ENCODE results near the gene CEBPB. TPM values are rescaled to one million over a fixed set of nuclear protein-coding genes. Genes with fewer than 3 reads are reported as not detected.
"Not testable (repeated sequence)": the region's sequence is repeated elsewhere in the genome, so short reads cannot be mapped to it uniquely, and the experiment has no call there.

The CEBPB gene
- total RNA-seq, 1 donor from 2014 or later: 33.8 TPM

DNA sequence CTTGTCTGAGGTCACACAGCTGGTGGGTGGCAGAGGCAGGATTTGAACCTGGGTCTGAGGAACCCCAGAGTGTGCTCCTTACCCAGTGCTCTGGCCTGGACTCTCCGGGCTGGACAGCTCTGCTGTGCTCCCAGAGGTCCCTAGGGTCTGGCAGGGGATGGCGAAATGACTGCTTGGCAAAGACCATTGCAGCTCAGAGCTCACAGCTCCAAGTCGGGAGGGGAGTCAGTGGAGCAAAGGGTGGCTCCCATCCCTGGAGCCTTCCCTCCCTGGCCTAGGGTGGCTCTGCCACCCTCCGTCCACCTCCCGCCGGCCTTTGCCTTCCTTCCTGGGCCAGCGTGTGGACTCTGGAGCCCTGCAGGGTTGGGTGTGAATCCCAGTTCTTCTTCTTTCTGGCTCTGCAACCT, 17.5 kb downstream of the CEBPB start:
- DNase-seq (ENCODE audit: low read depth): no peak
- Histone ChIP-seq H4K20me1 (ENCODE audit: insufficient read depth, low read length) (no peaks in the 10 kb centered on the region), H3K36me3 (ENCODE audit: insufficient read depth, low read length) (no peaks in the 10 kb centered on the region), H3K4me2 (ENCODE audit: low read length) (no peak overlapping the region), H3K4me3 (ENCODE audit: insufficient read depth, low read depth, low read length) (no peak overlapping the region), H2AFZ (ENCODE audit: low read depth, low read length) (no peak overlapping the region), H3K27ac (ENCODE audit: low read depth, low read length) (no peak overlapping the region), H3K9ac (ENCODE audit: low read length) (no peak overlapping the region), H3K9me3 (ENCODE audit: insufficient read depth, low read depth, low read length) (peaks cover 7% of the 10 kb centered on the region), H3K27me3 (ENCODE audit: insufficient read depth, low read length) (peaks cover 3% of the 10 kb centered on the region), H3K4me1 (ENCODE audit: insufficient read depth, low read length) (no peaks in the 10 kb centered on the region), H3K79me2 (ENCODE audit: insufficient read depth, low read length) (no peaks in the 10 kb centered on the region)
- H3K4me3 Mint-ChIP-seq (ENCODE audit: unreplicated experiment): no peak overlapping the region
- FAIRE-seq: no peak
- no peak for TF ChIP-seq EZH2 (IDR thresholded peaks at IDR 0.05; ENCODE audit: insufficient read depth, low read length)
- TF ChIP-seq, protein P1, sequence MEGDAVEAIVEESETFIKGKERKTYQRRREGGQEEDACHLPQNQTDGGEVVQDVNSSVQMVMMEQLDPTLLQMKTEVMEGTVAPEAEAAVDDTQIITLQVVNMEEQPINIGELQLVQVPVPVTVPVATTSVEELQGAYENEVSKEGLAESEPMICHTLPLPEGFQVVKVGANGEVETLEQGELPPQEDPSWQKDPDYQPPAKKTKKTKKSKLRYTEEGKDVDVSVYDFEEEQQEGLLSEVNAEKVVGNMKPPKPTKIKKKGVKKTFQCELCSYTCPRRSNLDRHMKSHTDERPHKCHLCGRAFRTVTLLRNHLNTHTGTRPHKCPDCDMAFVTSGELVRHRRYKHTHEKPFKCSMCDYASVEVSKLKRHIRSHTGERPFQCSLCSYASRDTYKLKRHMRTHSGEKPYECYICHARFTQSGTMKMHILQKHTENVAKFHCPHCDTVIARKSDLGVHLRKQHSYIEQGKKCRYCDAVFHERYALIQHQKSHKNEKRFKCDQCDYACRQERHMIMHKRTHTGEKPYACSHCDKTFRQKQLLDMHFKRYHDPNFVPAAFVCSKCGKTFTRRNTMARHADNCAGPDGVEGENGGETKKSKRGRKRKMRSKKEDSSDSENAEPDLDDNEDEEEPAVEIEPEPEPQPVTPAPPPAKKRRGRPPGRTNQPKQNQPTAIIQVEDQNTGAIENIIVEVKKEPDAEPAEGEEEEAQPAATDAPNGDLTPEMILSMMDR (IDR thresholded peaks at IDR 0.05; ENCODE audit: insufficient read depth, low read depth, low read length): no peak
- peaks cover 24% of the 10 kb centered on the region for H3K27me3 Mint-ChIP-seq (ENCODE audit: low read depth, unreplicated experiment)
- peaks cover 7% of the 10 kb centered on the region for H3K36me3 Mint-ChIP-seq (ENCODE audit: low read depth, unreplicated experiment)
- no peak overlapping the region for H3K27ac Mint-ChIP-seq (ENCODE audit: unreplicated experiment)
- no peaks in the 10 kb centered on the region for H3K4me1 Mint-ChIP-seq (ENCODE audit: low read depth, unreplicated experiment)
- H3K9me3 Mint-ChIP-seq (ENCODE audit: unreplicated experiment): peaks cover 13% of the 10 kb centered on the region

DNA sequence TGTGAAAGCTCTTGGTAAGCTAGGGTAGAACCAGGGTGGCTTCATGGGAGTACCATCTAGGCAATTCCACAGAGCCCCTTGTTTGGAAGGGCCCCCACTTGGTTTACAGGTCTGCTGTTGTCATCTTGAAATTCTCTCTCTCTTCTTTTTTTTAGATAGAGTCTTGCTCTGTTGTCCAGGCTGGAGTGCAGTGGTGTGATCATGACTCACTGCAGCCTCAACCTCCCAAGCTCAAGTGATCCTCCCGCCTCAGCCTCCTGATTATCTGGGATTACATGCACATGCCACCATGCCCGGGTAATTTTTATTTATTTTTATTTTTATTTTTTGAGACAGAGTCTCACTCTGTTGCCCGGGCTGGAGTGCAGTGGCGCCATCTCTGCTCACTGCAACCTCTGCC, 18.2 kb downstream of the CEBPB start:
- H3K9me3 Mint-ChIP-seq (ENCODE audit: unreplicated experiment); H4K20me1 ChIP-seq (ENCODE audit: insufficient read depth, low read length); H3K4me3 ChIP-seq (ENCODE audit: insufficient read depth, low read depth, low read length); H3K27me3 ChIP-seq (ENCODE audit: insufficient read depth, low read length); H3K36me3 Mint-ChIP-seq (ENCODE audit: low read depth, unreplicated experiment); H3K4me1 ChIP-seq (ENCODE audit: insufficient read depth, low read length); H3K4me3 Mint-ChIP-seq (ENCODE audit: unreplicated experiment); H3K27ac ChIP-seq (ENCODE audit: low read depth, low read length); H3K4me2 ChIP-seq (ENCODE audit: low read length); H3K9ac ChIP-seq (ENCODE audit: low read length); H3K9me3 ChIP-seq (ENCODE audit: insufficient read depth, low read depth, low read length); FAIRE-seq; H3K79me2 ChIP-seq (ENCODE audit: insufficient read depth, low read length); H3K27ac Mint-ChIP-seq (ENCODE audit: unreplicated experiment); DNase-seq (ENCODE audit: low read depth); H2AFZ ChIP-seq (ENCODE audit: low read depth, low read length); H3K36me3 ChIP-seq (ENCODE audit: insufficient read depth, low read length); H3K4me1 Mint-ChIP-seq (ENCODE audit: low read depth, unreplicated experiment): not testable (repeated sequence)
- peaks cover 28% of the 10 kb centered on the region for H3K27me3 Mint-ChIP-seq (ENCODE audit: low read depth, unreplicated experiment)

DNA sequence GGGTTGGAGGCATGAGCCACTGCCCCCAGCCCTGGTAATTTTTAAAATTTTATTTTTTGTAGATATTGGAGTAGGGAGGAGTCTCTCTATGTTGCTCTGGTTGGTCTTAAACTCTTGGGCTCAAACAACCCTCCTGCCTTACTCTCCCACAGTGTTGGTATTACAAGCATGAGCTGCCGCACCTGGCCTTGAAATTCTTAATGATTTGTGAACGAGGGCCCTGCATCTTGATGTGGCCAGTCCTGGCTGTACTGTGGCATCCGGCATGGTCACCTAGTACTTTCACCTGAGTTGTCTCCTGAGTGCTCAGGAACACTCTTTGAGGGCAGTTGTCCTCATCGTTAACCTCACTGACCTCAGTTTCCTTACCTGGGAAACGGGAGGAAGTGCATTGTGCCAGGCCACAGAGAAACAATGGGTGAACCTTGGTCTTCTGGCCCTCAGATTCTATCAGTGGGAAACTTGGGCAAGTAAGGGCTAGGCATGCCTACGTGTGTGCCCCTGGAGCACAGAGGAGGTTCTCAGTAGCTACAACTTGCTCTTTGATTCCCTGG, 19.5 kb downstream of the CEBPB start:
- DNase-seq (ENCODE audit: low read depth) (no peak), FAIRE-seq (no peak)
- Histone ChIP-seq H3K27ac (ENCODE audit: low read depth, low read length) (no peak overlapping the region), H3K79me2 (ENCODE audit: insufficient read depth, low read length) (no peaks in the 10 kb centered on the region), H3K4me1 (ENCODE audit: insufficient read depth, low read length) (peaks cover 2% of the 10 kb centered on the region), H3K9ac (ENCODE audit: low read length) (no peak overlapping the region), H3K27me3 (ENCODE audit: insufficient read depth, low read length) (peaks cover 3% of the 10 kb centered on the region), H3K36me3 (ENCODE audit: insufficient read depth, low read length) (no peaks in the 10 kb centered on the region), H3K9me3 (ENCODE audit: insufficient read depth, low read depth, low read length) (no peaks in the 10 kb centered on the region), H3K4me3 (ENCODE audit: insufficient read depth, low read depth, low read length) (no peak overlapping the region), H4K20me1 (ENCODE audit: insufficient read depth, low read length) (no peaks in the 10 kb centered on the region), H2AFZ (ENCODE audit: low read depth, low read length) (no peak overlapping the region), H3K4me2 (ENCODE audit: low read length) (no peak overlapping the region)
- no peak overlapping the region for H3K27ac Mint-ChIP-seq (ENCODE audit: unreplicated experiment)
- TF ChIP-seq, protein P1 (IDR thresholded peaks at IDR 0.05; ENCODE audit: insufficient read depth, low read depth, low read length): no peak
- no peak for TF ChIP-seq EZH2 (IDR thresholded peaks at IDR 0.05; ENCODE audit: insufficient read depth, low read length)
- peaks cover 4% of the 10 kb centered on the region for H3K4me1 Mint-ChIP-seq (ENCODE audit: low read depth, unreplicated experiment)
- peaks cover 36% of the 10 kb centered on the region for H3K27me3 Mint-ChIP-seq (ENCODE audit: low read depth, unreplicated experiment)
- no peaks in the 10 kb centered on the region for H3K9me3 Mint-ChIP-seq (ENCODE audit: unreplicated experiment)
- peaks cover 2% of the 10 kb centered on the region for H3K36me3 Mint-ChIP-seq (ENCODE audit: low read depth, unreplicated experiment)
- no peak overlapping the region for H3K4me3 Mint-ChIP-seq (ENCODE audit: unreplicated experiment)

Data from astrocyte (in vitro differentiated cells and primary cell).